ENCODE measurements around the gene APOL5. TPM values are rescaled to one million over a fixed set of nuclear protein-coding genes. Genes with fewer than 3 reads are reported as not detected.

The APOL5 gene
- total RNA-seq, 3 donors from 2014 or later: not detected

DNA sequence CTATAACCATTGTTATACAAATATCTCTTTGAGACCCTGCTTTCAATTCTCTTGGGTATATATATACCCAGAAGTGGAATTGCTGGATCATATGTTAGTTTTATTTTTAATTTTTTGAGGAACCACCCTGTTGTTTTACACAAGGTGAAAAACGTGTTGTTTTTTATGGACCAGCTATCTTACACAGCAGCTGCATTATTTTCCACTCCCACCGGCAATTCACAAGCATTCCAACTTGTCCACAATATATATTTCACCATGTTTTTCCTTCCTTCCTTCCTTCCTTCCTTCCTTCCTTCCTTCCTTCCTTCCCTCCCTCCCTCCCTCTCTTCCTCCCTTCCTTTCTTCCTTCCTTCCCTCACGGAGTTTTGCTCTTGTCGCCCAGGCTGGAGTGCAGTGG is 6.3 kb upstream of the APOL5 start:
- H3K27ac ChIP-seq: no peak overlapping the region
- DNase-seq (ENCODE audit: low spot score in 2 of 2): no peak
- TF ChIP-seq POLR2AphosphoS5 (IDR thresholded peaks at IDR 0.05) (no peak), POLR2A (IDR thresholded peaks at IDR 0.05) (no peak)
- TF ChIP-seq, protein P1, sequence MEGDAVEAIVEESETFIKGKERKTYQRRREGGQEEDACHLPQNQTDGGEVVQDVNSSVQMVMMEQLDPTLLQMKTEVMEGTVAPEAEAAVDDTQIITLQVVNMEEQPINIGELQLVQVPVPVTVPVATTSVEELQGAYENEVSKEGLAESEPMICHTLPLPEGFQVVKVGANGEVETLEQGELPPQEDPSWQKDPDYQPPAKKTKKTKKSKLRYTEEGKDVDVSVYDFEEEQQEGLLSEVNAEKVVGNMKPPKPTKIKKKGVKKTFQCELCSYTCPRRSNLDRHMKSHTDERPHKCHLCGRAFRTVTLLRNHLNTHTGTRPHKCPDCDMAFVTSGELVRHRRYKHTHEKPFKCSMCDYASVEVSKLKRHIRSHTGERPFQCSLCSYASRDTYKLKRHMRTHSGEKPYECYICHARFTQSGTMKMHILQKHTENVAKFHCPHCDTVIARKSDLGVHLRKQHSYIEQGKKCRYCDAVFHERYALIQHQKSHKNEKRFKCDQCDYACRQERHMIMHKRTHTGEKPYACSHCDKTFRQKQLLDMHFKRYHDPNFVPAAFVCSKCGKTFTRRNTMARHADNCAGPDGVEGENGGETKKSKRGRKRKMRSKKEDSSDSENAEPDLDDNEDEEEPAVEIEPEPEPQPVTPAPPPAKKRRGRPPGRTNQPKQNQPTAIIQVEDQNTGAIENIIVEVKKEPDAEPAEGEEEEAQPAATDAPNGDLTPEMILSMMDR (IDR thresholded peaks at IDR 0.05): no peak
- H3K9me3 ChIP-seq: peaks cover 0 to 4% of the 10 kb centered on the region in 2 donors
- H3K4me1 ChIP-seq: no peaks in the 10 kb centered on the region
- no peaks in the 10 kb centered on the region for H3K36me3 ChIP-seq
- H3K4me3 ChIP-seq: no peak overlapping the region
- intact Hi-C loops (cut with DNase I; ENCODE audit: low total_unique reads): no loop called here
- H3K27me3 ChIP-seq: no peaks in the 10 kb centered on the region

DNA sequence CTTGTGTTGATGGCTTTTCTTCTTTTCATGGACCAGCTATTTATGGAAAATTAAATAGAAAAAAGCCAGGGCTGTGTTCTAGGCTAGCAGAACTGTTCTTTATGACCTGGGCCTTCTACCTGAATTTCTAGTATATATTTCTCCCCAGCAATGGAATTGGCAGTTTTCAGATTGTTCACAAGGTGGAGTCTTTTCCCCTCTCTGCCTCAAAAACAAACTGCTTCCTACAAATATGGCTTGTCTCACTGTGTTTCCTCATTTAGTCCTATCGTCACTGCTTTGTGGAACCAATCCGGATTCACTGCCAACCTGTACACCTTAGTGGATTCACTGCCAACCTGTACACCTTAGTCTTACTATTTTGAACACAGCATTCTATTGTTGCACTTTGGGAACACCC is 5.0 kb upstream of the APOL5 start:
- no peaks in the 10 kb centered on the region for H3K27me3 ChIP-seq
- H3K9me3 ChIP-seq: peaks cover 0 to 4% of the 10 kb centered on the region in 2 donors
- no peak for TF ChIP-seq POLR2AphosphoS5 (IDR thresholded peaks at IDR 0.05)
- no peak for TF ChIP-seq POLR2A (IDR thresholded peaks at IDR 0.05)
- TF ChIP-seq, protein P1 (IDR thresholded peaks at IDR 0.05): no peak
- intact Hi-C loops (cut with DNase I; ENCODE audit: low total_unique reads): no loop called here
- H3K4me3 ChIP-seq: no peak overlapping the region
- H3K36me3 ChIP-seq: no peaks in the 10 kb centered on the region
- DNase-seq (ENCODE audit: low spot score in 2 of 2): no peak
- no peak overlapping the region for H3K27ac ChIP-seq
- no peaks in the 10 kb centered on the region for H3K4me1 ChIP-seq

DNA sequence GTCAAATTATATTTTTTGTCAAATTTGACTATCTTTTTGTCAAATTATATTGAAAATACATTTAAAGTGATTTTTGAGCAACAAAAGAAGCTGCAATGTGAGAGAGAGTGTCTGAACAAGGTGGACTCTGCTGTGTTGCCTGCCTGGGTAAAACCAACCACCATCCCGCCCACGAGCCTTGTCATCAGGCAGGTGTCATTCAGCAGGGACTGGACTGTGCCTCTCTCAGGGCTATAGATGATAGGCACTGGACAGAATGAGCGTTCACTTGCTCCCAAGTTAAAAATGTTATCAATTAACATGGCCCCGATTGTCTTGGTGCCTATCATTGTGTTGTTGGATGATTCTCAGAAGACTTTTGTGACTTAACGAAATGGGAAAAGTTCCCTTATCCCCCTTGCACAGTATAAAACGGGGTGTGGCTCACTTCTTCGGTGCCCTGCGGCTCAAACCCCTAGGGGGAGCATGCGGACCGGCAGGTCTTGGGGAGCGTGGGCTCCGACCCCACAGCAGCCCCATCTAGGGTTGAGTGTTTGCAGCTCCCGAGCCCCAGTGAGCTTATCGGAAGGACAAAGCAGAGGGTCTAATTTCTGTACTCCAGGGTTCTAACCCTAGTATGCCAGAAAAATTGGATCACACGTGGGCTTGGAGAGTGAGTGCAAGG is 1.7 kb downstream of the APOL5 start:
- intact Hi-C loops (cut with DNase I; ENCODE audit: low total_unique reads): no loop called here
- no peak overlapping the region for H3K27ac ChIP-seq
- DNase-seq (ENCODE audit: low spot score in 2 of 2): no peak
- no peaks in the 10 kb centered on the region for H3K9me3 ChIP-seq
- TF ChIP-seq, protein P1 (IDR thresholded peaks at IDR 0.05): no peak
- TF ChIP-seq POLR2A (IDR thresholded peaks at IDR 0.05): no peak
- no peak for TF ChIP-seq POLR2AphosphoS5 (IDR thresholded peaks at IDR 0.05)
- no peaks in the 10 kb centered on the region for H3K4me1 ChIP-seq
- no peak overlapping the region for H3K4me3 ChIP-seq
- no peaks in the 10 kb centered on the region for H3K27me3 ChIP-seq
- H3K36me3 ChIP-seq: no peaks in the 10 kb centered on the region

DNA sequence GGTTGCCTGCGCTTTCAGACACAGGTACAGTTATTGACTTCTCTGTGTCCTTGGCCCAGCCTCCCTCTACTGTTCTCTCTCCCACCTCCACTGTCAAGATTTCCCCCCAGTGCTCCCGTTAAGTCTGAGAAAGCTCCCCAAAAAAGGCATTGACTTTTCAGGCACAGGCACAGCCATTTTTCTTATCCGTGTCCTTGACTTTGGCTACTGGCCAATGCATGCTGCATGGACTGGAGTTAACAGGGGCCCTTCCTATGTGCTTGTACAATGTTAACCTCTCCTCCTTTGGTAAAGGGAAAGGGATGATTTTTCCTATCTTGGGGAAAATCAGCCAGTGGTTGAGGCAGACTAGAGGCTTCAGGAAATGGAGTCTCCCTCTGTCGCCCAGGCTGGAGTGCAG is 4.3 kb downstream of the APOL5 start:
- no peaks in the 10 kb centered on the region for H3K9me3 ChIP-seq
- no peaks in the 10 kb centered on the region for H3K27me3 ChIP-seq
- intact Hi-C loops (cut with DNase I; ENCODE audit: low total_unique reads): no loop called here
- H3K27ac ChIP-seq: no peak overlapping the region
- DNase-seq (ENCODE audit: low spot score in 2 of 2): no peak
- no peak overlapping the region for H3K4me3 ChIP-seq
- TF ChIP-seq POLR2AphosphoS5 (IDR thresholded peaks at IDR 0.05) (no peak), POLR2A (IDR thresholded peaks at IDR 0.05) (no peak)
- TF ChIP-seq, protein P1 (IDR thresholded peaks at IDR 0.05): no peak
- H3K4me1 ChIP-seq: no peaks in the 10 kb centered on the region
- H3K36me3 ChIP-seq: no peaks in the 10 kb centered on the region

DNA sequence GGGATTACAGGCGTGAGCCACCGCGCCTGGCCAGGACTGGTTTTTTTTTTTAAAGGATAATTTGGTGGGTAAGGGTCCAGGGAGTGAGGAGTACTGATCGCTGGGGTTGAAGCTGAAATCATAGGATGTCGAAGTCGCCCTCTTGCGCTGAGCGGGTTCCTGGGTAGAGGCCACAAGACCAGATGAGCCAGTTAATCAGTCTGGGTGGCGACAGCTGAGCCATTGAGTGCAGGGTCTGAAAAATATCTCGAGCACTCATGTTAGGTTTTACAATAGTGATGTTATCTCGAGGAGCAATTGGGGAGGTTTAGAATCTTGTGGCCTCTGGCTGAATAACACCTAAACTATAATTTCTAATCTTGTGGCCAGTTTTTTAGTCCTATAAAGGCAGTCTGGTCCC is 7.8 kb downstream of the APOL5 start:
- intact Hi-C loops (cut with DNase I; ENCODE audit: low total_unique reads): no loop called here
- TF ChIP-seq POLR2A (IDR thresholded peaks at IDR 0.05) (no peak), POLR2AphosphoS5 (IDR thresholded peaks at IDR 0.05) (no peak)
- TF ChIP-seq, protein P1 (IDR thresholded peaks at IDR 0.05): no peak

More for the DNA sequence above, 7.8 kb downstream of the APOL5 start:
- no peak for DNase-seq (ENCODE audit: low spot score in 2 of 2)
- H3K27me3 ChIP-seq: no peaks in the 10 kb centered on the region
- no peaks in the 10 kb centered on the region for H3K36me3 ChIP-seq
- no peaks in the 10 kb centered on the region for H3K9me3 ChIP-seq
- H3K27ac ChIP-seq: no peak overlapping the region
- no peak overlapping the region for H3K4me3 ChIP-seq
- no peaks in the 10 kb centered on the region for H3K4me1 ChIP-seq
